AG09309 (cell line): ENCODE results near the gene ATP2B3.
A peak's percentile ranks its signal among the peaks of the same experiment; 100 is the strongest.

Source experiments
- DNase-seq: peaks from one replicate; pipeline ENCODE4 v3.0.0-alpha.2; 2010; ENCODE audit warnings: low read depth
- H3K4me3 ChIP-seq: 2 replicates; pipeline ENCODE4 v1.5.1; 2011; ENCODE audit warnings: mild to moderate bottlenecking, low read depth, low read length, moderate library complexity; ENCODE audit not compliant: control insufficient read depth
- TF ChIP-seq, protein P1 (sequence below): IDR thresholded peaks from 2 replicates; pipeline ENCODE4 v1.5.1; 2011; ENCODE audit warnings: mild to moderate bottlenecking, low read depth, low read length, inconsistent platforms; ENCODE audit not compliant: insufficient read depth, control insufficient read depth; ENCODE audit errors: missing control alignments

ATP2B3 gene

DNA sequence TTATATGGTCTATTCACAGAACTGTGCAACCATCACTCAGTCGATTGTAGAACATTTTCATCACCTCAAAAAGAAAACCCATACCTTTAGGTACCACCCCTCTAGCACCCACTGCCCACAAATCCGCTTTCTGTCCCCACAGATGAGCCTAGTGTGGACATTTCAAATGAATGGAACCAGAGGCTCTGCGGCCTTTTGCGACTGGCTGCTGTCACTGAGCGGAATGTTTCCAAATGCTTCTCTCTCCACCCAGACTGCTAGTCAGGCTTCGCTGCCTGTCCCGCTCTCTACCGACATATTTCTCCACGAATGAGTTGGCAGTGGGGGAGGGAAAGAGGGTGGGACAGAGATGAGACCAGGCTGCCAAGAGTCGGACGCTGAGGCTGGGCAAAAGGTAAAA lies 24.4 kb upstream of the ATP2B3 start:
- no peak for DNase-seq
- H3K4me3 ChIP-seq: no peak overlapping the region
- TF ChIP-seq, protein P1, sequence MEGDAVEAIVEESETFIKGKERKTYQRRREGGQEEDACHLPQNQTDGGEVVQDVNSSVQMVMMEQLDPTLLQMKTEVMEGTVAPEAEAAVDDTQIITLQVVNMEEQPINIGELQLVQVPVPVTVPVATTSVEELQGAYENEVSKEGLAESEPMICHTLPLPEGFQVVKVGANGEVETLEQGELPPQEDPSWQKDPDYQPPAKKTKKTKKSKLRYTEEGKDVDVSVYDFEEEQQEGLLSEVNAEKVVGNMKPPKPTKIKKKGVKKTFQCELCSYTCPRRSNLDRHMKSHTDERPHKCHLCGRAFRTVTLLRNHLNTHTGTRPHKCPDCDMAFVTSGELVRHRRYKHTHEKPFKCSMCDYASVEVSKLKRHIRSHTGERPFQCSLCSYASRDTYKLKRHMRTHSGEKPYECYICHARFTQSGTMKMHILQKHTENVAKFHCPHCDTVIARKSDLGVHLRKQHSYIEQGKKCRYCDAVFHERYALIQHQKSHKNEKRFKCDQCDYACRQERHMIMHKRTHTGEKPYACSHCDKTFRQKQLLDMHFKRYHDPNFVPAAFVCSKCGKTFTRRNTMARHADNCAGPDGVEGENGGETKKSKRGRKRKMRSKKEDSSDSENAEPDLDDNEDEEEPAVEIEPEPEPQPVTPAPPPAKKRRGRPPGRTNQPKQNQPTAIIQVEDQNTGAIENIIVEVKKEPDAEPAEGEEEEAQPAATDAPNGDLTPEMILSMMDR: no peak

DNA sequence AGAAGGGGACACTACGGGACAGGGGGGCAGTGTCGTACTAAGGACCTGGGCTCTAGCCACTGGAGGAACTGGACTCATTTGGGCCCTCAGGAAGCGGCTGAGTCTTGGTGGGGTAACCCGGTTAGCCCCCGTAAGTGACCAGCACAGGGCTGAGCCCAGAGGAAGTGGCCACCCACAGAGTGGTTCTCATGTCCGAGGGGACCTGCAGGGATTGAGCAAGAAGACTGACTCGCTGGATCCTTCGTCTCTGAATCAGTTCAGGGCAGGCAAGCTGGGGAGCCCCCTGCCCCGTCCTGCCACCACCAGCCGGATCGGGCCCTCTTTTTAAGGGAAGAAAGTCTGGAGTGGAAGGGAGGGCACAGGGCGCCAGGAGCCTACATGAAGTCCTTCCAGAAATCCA lies 23.4 kb upstream of the ATP2B3 start:
- TF ChIP-seq, protein P1: no peak
- peak overlapping the region; percentile 30 for H3K4me3 ChIP-seq
- DNase-seq: no peak

DNA sequence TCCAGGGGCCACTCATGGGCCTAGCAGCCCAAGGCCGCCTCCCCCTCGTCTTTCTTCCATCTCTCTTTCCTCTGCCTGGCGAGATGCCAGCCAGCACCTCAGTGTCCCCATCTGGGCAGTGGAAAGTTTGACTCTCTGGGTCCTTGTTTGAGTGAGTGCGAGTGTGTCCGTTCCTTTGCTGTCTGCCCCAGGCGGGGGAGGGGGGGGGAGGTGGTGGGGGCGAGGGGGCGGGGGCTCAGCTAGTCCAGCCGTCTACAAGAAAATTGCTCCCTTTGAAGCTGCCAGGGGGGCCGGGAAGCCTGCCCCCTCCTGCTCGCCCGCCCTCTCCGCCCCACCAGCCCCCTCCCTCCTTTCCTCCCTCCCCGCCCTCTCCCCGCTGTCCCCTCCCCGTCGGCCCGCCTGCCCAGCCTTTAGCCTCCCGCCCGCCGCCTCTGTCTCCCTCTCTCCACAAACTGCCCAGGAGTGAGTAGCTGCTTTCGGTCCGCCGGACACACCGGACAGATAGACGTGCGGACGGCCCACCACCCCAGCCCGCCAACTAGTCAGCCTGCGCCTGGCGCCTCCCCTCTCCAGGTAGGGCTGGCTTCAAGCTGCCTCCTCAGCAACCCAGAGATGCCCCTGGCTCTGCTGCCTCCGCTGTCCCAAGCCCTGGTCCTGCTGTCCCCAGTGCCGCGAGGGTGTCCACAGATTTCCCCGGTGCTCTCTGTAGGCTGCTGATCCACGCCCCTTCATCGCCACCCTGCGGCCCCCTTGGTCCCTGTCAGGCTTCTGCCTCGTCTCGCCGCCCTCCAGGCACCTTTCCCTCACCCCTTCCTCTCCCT lies 22.7 kb upstream of the ATP2B3 start, which contains the start of gene BGN:
BGN (plus strand) TSS at position 440 of the 821 bp plus-strand sequence. CDS start 9,652 bp downstream, outside the sequence.
- TF ChIP-seq, protein P1: peak; percentile 45
- H3K4me3 ChIP-seq: peak within 1 kb of the TSS; percentile 67
- DNase-seq: no peak

DNA sequence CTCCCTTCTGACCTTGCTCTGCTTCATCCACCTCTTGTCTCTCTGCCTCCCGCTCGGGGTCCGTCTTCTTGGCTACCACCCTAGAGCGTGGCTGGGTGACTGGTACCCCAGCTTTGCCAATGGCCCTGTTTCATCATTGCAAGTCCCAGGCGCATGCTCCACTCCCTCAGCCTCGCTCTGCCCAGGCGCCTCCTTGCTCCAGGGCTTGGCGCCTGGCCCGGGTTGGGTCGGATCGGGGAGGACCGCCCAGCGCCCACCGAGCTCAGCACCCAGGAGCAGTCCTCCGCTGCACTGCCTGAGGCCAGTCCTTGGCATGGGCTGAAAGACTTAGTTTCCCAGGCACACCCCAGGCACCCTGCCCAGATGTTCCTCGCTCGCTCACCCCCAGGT lies 22.1 kb upstream of the ATP2B3 start:
- TF ChIP-seq, protein P1: no peak
- DNase-seq: no peak
- peak overlapping the region; percentile 67 for H3K4me3 ChIP-seq

DNA sequence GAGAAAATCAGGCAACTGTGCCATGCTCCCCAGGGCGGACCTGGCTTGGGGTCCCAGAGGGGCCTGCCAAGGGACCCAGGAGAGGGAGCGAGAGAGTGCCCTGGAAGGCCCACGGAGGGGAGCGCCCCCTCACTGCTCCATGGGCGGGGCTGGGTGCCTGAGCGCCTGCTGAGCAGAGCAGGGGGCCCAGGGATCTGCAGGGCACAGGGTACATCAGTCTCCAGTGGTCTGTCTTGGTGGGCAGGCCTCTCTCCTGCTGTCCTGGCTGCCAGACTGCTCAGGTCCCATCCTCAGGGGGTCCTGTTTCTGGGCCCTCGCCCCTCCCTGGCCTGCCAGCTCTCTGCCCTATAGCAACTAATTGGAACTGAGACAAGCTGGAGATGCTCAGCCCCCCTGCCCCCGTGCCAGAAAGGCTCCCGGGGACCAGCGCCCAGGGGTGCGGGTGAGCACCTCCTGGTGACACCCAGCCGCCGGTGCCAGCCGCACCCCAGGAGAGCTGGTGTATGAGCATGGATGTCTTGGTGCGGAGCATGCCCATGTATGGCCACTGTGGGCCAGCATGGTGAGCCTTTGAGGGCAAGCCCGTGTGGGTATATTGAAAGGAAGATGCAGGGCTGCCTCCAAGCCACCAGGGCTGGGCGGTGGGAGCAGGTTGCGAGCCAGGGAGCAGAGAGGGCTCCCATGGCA lies 21.4 kb upstream of the ATP2B3 start:
- TF ChIP-seq, protein P1: peak; percentile 13
- peak overlapping the region; percentile 67 for H3K4me3 ChIP-seq
- DNase-seq: no peak

DNA sequence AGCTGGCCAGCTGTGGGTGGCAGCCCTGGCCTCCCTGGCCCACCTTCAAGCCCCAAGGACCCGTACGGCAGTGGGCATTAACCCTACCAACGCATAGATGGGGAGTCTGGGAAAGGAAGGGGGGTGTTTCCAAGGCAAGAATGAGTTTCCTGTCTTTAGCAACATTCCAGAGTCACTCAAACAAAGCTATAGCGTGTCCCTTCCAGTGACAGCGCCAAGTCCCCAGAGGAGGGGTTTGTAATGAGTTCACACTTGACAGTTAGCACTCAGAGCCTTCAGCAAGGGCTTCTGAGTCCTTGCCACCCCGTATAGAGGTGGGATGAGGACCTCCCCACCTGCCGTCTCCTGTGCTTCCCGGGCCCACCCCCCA lies 20.9 kb upstream of the ATP2B3 start:
- DNase-seq: no peak
- TF ChIP-seq, protein P1: no peak
- H3K4me3 ChIP-seq: peak overlapping the region; percentile 67
